GM12878 (cell line): Measurements from ENCODE around the gene RNASE12. TPM values are rescaled to one million over a fixed set of nuclear protein-coding genes. Genes with fewer than 3 reads are reported as not detected.

Experiments used
- ATAC-seq: fragments of 200-7000 bp; cut with Tn5 transposase; 3 replicates; pipeline ENCODE4 v1.9.1; 2020; ENCODE audit warnings: mild to moderate bottlenecking, moderate library complexity
- BruUV-seq: library from RNA; stranded (reverse); fragments of 400-500 nt; replicated peaks from 2 replicates; lab custom pipeline; 2021; lab: Mats Ljungman, UMichigan
- CTCF ChIA-PET: fragments of 300-600 bp; sonication (Branson Sonifier 250); formaldehyde crosslinking; extraction: SDS; loops from one replicate; lab custom pipeline; 2021; ENCODE audit warnings: inconsistent platforms; lab: Yijun Ruan, JAX
- POLR2A ChIA-PET: fragments of 350-600 bp; formaldehyde crosslinking; extraction: SDS; loops from one replicate; lab custom pipeline; 2021; ENCODE audit warnings: inconsistent platforms; lab: Charles Lee
- RAD21 ChIA-PET: fragments of 300-600 bp; sonication (Branson Sonifier 250); formaldehyde crosslinking; loops from one replicate; lab custom pipeline; 2023; ENCODE audit warnings: antibody characterized with exemption; ENCODE audit not compliant: unreplicated experiment; lab: Charles Lee
- SMC1A ChIA-PET: fragments of 300-600 bp; sonication (Branson Sonifier 250); formaldehyde crosslinking; loops from one replicate; lab custom pipeline; 2023; ENCODE audit not compliant: unreplicated experiment, uncharacterized antibody; lab: Charles Lee
- DNase-seq: peaks from one replicate; pipeline ENCODE4 v3.0.0-alpha.2; 2011; ENCODE audit warnings: low read depth, low spot score
- FAIRE-seq: peaks from 3 replicates; lab custom pipeline; 2011; peaks lifted over from hg19 to GRCh38; lab: Jason Lieb, UNC
- H2AFZ ChIP-seq: 2 replicates; pipeline ENCODE4 v1.6.0; 2011; ENCODE audit warnings: low read depth, low read length, control low read depth; ENCODE audit not compliant: control insufficient read depth
- H3K27ac ChIP-seq: 2 replicates; pipeline ENCODE4 v1.5.1; 2011; ENCODE audit warnings: control low read depth; ENCODE audit not compliant: control insufficient read depth, insufficient read depth
- H3K27me3 ChIP-seq, 2 experiments: replicated peaks in 1 of 2; 2 replicates each; pipeline versions ENCODE4 v1.6.0 to v1.6.1; 2011; ENCODE audit warnings: low read length in 1 of 2; ENCODE audit not compliant: control insufficient read depth in 2 of 2, insufficient read depth in 2 of 2
- H3K36me3 ChIP-seq, 2 experiments: 2 replicates each; pipeline ENCODE4 v1.5.1; 2011; ENCODE audit warnings: low read length in 1 of 2; ENCODE audit not compliant: control insufficient read depth in 2 of 2, insufficient read depth in 2 of 2
- H3K4me1 ChIP-seq: 2 replicates; pipeline ENCODE4 v1.6.1; 2011; ENCODE audit warnings: mild to moderate bottlenecking, low read length, moderate library complexity, mixed read lengths; ENCODE audit not compliant: control insufficient read depth, insufficient read depth
- H3K4me2 ChIP-seq: 2 replicates; pipeline ENCODE4 v1.6.0; 2011; ENCODE audit warnings: control low read depth; ENCODE audit not compliant: control insufficient read depth, insufficient read depth
- H3K4me3 ChIP-seq: fragments of 200-600 bp; sonication (generic); 2 replicates; pipeline ENCODE4 v1.5.1; 2016
- H3K79me2 ChIP-seq: 2 replicates; pipeline ENCODE4 v1.6.0; 2011; ENCODE audit warnings: low read length; ENCODE audit not compliant: control insufficient read depth, insufficient read depth
- H3K9ac ChIP-seq: 2 replicates; pipeline ENCODE4 v1.8.0; 2011; ENCODE audit warnings: low read length, control low read depth, mixed read lengths; ENCODE audit not compliant: control insufficient read depth, insufficient read depth
- H3K9me3 ChIP-seq: replicated peaks from 3 replicates; pipeline ENCODE4 v1.5.1; 2011; ENCODE audit warnings: mild to moderate bottlenecking, low read length; ENCODE audit not compliant: control insufficient read depth, insufficient read depth
- H4K20me1 ChIP-seq: 2 replicates; pipeline ENCODE4 v1.6.0; 2011; ENCODE audit not compliant: control insufficient read depth, insufficient read depth
- BCL11A ChIP-seq: IDR thresholded peaks from 2 replicates; pipeline ENCODE4 v1.6.1; 2011; ENCODE audit warnings: low read depth, low read length
- BCL3 ChIP-seq: IDR thresholded peaks from 2 replicates; pipeline ENCODE4 v1.6.1; 2011; ENCODE audit warnings: borderline replicate concordance, low read depth, mild to moderate bottlenecking, moderate library complexity, low read length; ENCODE audit not compliant: insufficient read depth, poor library complexity, severe bottlenecking
- CEBPZ ChIP-seq: fragments of 150-350 bp; IDR thresholded peaks from 2 replicates; pipeline ENCODE4 v1.6.1; 2016; ENCODE audit warnings: low read depth, low read length
- GABPA ChIP-seq: IDR thresholded peaks from 2 replicates; pipeline ENCODE4 v1.6.1; 2014; ENCODE audit warnings: antibody characterized with exemption, low read depth, mild to moderate bottlenecking, inconsistent platforms
- NFXL1 ChIP-seq: fragments of 450-650 bp; IDR thresholded peaks from 2 replicates; pipeline ENCODE4 v1.6.1; 2017; ENCODE audit warnings: antibody characterized with exemption, mild to moderate bottlenecking, borderline replicate concordance
- POU2F2 ChIP-seq: IDR thresholded peaks from 3 replicates; pipeline ENCODE4 v1.6.1; 2011; ENCODE audit warnings: low read depth, mild to moderate bottlenecking, low read length, borderline replicate concordance
- RELA ChIP-seq: fragments of 450-650 bp; IDR thresholded peaks from 2 replicates; pipeline ENCODE4 v1.8.0; 2014; ENCODE audit warnings: borderline replicate concordance; ENCODE audit not compliant: partially characterized antibody
- SMAD1 ChIP-seq: fragments of 450-650 bp; IDR thresholded peaks from 2 replicates; pipeline ENCODE4 v1.6.1; 2018; ENCODE audit warnings: mild to moderate bottlenecking, low read depth; ENCODE audit not compliant: partially characterized antibody
- SMARCA5 ChIP-seq: fragments of 450-650 bp; IDR thresholded peaks from 2 replicates; pipeline ENCODE4 v1.6.1; 2017; ENCODE audit warnings: mild to moderate bottlenecking
- SP1 ChIP-seq: IDR thresholded peaks from one replicate; pipeline ENCODE4 v1.6.1; 2011; ENCODE audit warnings: low read depth, low read length
- WGBS: methylation state at CpG from one replicate; pipeline ENCODE4 v1.1.6; 2016; ENCODE audit warnings: low lambda C conversion rate; ENCODE audit not compliant: insufficient replicate concordance, insufficient coverage; ENCODE audit errors: missing lambda C conversion rate; 5-methylcytosine and 5-hydroxymethylcytosine counted together
- in situ Hi-C: fragments of 300-500 bp; cut with MboI; formaldehyde crosslinking; loops from 9 replicates; pipeline ENCODE4 v1.14.3; 2018; ENCODE audit warnings: mixed read lengths
- intact Hi-C: fragments of 100-400 bp; cut with micrococcal nuclease; formaldehyde crosslinking; loops from one replicate; pipeline ENCODE4 v1.14.2; 2022; ENCODE audit not compliant: unreplicated experiment
- polyA plus RNA-seq, 11 experiments: library from polyadenylated mRNA; depleted of rRNA in 4 of 11; unstranded in 6 of 11; stranded (reverse) in 5 of 11; fragments of >200 nt; fragmentation: Nextera tagmentation in 4 of 11; fragmentation: Illumina TruSeq in 1 of 11; extraction: Ambion mirVana in 4 of 11; extraction: Trizol in 1 of 11; gene quantifications; 1 replicate in 1 of 11; 2 replicates in 10 of 11; pipeline versions ENCODE4 v1.2.1 to v1.2.3, GENCODE V29; 2011 to 2016; ENCODE audit warnings: inconsistent platforms in 2 of 11, missing spikeins in 2 of 11, low read depth in 1 of 11
- total RNA-seq, 4 experiments: library from RNA; depleted of rRNA in 3 of 4; stranded (reverse); fragments of >200 nt in 3 of 4; fragmentation: Illumina TruSeq in 1 of 4; extraction: Trizol in 1 of 4; gene quantifications; 2 replicates each; pipeline versions ENCODE4 v1.2.1 to v1.2.3, GENCODE V29; 2013 to 2021
- TF ChIP-seq, protein P1 (sequence below): IDR thresholded peaks from 2 replicates; pipeline ENCODE4 v1.6.1; 2012; ENCODE audit warnings: low read depth, low read length, improper control_type of control experiment
- TF ChIP-seq, protein P2 (sequence below): fragments of 450-650 bp; IDR thresholded peaks from 2 replicates; pipeline ENCODE4 v1.6.1; 2018; ENCODE audit warnings: borderline replicate concordance, mild to moderate bottlenecking; ENCODE audit not compliant: partially characterized antibody

Gene RNASE12
- total and polyA plus RNA-seq, 10 of the 15 experiments (the other 5 are each of a cell fraction or from before 2014, with no cell fraction given), result not detected

GRCh38 chr14:20580242-20580641 lies 10.9 kb downstream of the RNASE12 start (continued):
- TF ChIP-seq NFXL1 (no peak), SMAD1 (no peak), POU2F2 (no peak)
- TF ChIP-seq, protein P1, sequence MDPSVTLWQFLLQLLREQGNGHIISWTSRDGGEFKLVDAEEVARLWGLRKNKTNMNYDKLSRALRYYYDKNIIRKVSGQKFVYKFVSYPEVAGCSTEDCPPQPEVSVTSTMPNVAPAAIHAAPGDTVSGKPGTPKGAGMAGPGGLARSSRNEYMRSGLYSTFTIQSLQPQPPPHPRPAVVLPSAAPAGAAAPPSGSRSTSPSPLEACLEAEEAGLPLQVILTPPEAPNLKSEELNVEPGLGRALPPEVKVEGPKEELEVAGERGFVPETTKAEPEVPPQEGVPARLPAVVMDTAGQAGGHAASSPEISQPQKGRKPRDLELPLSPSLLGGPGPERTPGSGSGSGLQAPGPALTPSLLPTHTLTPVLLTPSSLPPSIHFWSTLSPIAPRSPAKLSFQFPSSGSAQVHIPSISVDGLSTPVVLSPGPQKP, result no peak

- Histone ChIP-seq H3K4me2 (no peak overlapping the region), H3K9me3 (no peaks in the 10 kb centered on the region), H3K9ac (no peak overlapping the region), H3K27me3 (no peaks in the 10 kb centered on the region; a peak in 1 of 4 replicates), H3K79me2 (no peaks in the 10 kb centered on the region), H3K4me1 (no peaks in the 10 kb centered on the region), H2AFZ (no peak overlapping the region), H3K27ac (no peak overlapping the region), H3K36me3 (no peaks in the 10 kb centered on the region), H3K4me3 (no peak overlapping the region), H4K20me1 (no peaks in the 10 kb centered on the region)
- no peak for ATAC-seq
- FAIRE-seq, result no peak
- intact Hi-C loops, result no loop called here
- SMC1A ChIA-PET, result no interaction called here
- 40% methylated on average over 14 of the region's 14 CpGs for WGBS
- BruUV-seq, result no TSS peak
- in situ Hi-C loops, result no loop called here
- RAD21 ChIA-PET, result no interaction called here
- CTCF ChIA-PET, result interaction anchor here (0.7 kb wide), 1 partner anchor 30 kb away, joined by 3 read pairs; no protein-coding TSS in a partner anchor
- POLR2A ChIA-PET, result no interaction called here
- no peak for DNase-seq
- TF ChIP-seq GABPA, result no peak
- TF ChIP-seq BCL11A, result no peak
- no peak for TF ChIP-seq BCL3
- TF ChIP-seq, protein P1, result no peak
- TF ChIP-seq SMARCA5, result no peak
- TF ChIP-seq, protein P2, sequence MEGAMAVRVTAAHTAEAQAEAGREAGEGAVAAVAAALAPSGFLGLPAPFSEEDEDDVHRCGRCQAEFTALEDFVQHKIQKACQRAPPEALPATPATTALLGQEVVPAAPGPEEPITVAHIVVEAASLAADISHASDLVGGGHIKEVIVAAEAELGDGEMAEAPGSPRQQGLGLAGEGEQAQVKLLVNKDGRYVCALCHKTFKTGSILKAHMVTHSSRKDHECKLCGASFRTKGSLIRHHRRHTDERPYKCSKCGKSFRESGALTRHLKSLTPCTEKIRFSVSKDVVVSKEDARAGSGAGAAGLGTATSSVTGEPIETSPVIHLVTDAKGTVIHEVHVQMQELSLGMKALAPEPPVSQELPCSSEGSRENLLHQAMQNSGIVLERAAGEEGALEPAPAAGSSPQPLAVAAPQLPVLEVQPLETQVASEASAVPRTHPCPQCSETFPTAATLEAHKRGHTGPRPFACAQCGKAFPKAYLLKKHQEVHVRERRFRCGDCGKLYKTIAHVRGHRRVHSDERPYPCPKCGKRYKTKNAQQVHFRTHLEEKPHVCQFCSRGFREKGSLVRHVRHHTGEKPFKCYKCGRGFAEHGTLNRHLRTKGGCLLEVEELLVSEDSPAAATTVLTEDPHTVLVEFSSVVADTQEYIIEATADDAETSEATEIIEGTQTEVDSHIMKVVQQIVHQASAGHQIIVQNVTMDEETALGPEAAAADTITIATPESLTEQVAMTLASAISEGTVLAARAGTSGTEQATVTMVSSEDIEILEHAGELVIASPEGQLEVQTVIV, result no peak
- no peak for TF ChIP-seq SP1
- no peak for TF ChIP-seq RELA
- TF ChIP-seq CEBPZ, result no peak
Measured at GRCh38 chr14:20578784-20579502, 12.2 kb downstream of the RNASE12 start.
